Measurements from ENCODE around the gene XCL1. TPM values are rescaled to one million over a fixed set of nuclear protein-coding genes. Genes with fewer than 3 reads are reported as not detected.

XCL1 gene
- total RNA-seq, 1 donor: not detected

DNA sequence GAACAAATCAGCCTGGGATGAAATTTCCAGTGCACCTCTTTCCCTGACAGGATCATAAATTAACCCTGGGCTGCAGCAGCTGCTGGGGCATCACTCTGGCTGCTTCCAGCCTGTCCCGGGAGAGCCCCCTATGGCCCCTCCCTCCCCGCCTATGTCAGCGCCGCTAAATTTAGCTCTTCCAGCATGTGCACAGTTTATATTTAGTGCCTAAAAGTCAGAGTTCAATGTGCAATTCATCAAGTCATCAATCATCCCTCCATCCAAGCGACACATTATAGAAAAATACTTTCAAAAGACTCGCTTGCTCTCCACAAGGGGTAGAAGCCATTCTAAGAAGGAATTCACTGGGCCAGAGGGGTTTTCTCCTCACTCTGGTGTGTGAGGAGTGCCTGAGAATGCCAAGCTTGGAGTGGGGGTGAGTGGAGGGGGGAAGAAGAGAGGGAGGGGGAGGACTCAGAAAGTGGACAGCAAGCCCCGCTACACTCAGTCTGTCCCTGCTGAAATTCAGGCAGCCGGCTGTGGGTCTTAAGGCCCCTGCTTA lies 37.4 kb downstream of the XCL1 start:
- TF ChIP-seq, protein P1, sequence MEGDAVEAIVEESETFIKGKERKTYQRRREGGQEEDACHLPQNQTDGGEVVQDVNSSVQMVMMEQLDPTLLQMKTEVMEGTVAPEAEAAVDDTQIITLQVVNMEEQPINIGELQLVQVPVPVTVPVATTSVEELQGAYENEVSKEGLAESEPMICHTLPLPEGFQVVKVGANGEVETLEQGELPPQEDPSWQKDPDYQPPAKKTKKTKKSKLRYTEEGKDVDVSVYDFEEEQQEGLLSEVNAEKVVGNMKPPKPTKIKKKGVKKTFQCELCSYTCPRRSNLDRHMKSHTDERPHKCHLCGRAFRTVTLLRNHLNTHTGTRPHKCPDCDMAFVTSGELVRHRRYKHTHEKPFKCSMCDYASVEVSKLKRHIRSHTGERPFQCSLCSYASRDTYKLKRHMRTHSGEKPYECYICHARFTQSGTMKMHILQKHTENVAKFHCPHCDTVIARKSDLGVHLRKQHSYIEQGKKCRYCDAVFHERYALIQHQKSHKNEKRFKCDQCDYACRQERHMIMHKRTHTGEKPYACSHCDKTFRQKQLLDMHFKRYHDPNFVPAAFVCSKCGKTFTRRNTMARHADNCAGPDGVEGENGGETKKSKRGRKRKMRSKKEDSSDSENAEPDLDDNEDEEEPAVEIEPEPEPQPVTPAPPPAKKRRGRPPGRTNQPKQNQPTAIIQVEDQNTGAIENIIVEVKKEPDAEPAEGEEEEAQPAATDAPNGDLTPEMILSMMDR (IDR thresholded peaks at IDR 0.05; ENCODE audit: extremely low read depth, low read depth, low read length): no peak
- Histone ChIP-seq H3K27me3 (ENCODE audit: insufficient read depth, low read length) (peaks cover 7% of the 10 kb centered on the region), H3K4me1 (ENCODE audit: insufficient read depth, low read length) (peaks cover 4% of the 10 kb centered on the region), H3K27ac (ENCODE audit: low read depth, low read length) (no peak overlapping the region), H3K4me3 (ENCODE audit: insufficient read depth, low read length) (no peak overlapping the region), H3K79me2 (ENCODE audit: insufficient read depth, low read length) (no peaks in the 10 kb centered on the region), H2AFZ (ENCODE audit: low read length) (no peak overlapping the region), H4K20me1 (ENCODE audit: insufficient read depth, low read length) (no peaks in the 10 kb centered on the region), H3K9me3 (ENCODE audit: low read depth, low read length) (no peaks in the 10 kb centered on the region), H3K4me2 (ENCODE audit: insufficient read depth, low read length) (no peak overlapping the region), H3K36me3 (ENCODE audit: insufficient read depth, low read length) (no peaks in the 10 kb centered on the region)
- peak; percentile 29 for DNase-seq (ENCODE audit: insufficient read length, low spot score, missing footprints)

DNA sequence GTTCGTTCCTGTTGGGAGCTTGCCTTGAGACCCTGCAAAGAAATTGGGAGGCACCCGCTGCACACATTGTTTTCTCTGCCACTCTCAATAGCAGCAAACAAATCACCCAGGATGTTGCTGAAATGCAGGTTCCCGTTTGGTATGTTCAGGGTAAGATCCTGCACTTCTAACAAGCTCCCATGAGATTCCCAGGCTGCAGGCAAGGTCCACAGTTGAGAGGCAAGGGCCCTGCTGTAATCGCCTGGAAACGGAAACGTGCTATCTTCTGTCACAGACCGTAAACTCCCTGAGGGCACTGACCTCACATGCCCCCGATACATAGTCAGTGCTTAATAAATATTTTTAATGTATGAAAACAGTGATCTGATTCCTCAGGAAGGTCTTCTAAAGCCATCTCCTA lies 37.8 kb downstream of the XCL1 start:
- H3K36me3 ChIP-seq (ENCODE audit: insufficient read depth, low read length): no peaks in the 10 kb centered on the region
- no peak overlapping the region for H3K4me2 ChIP-seq (ENCODE audit: insufficient read depth, low read length)
- no peak overlapping the region for H2AFZ ChIP-seq (ENCODE audit: low read length)
- no peaks in the 10 kb centered on the region for H3K9me3 ChIP-seq (ENCODE audit: low read depth, low read length)
- no peak for DNase-seq (ENCODE audit: insufficient read length, low spot score, missing footprints)
- no peak overlapping the region for H3K4me3 ChIP-seq (ENCODE audit: insufficient read depth, low read length)
- TF ChIP-seq, protein P1 (IDR thresholded peaks at IDR 0.05; ENCODE audit: extremely low read depth, low read depth, low read length): no peak
- no peak overlapping the region for H3K27ac ChIP-seq (ENCODE audit: low read depth, low read length)
- no peaks in the 10 kb centered on the region for H4K20me1 ChIP-seq (ENCODE audit: insufficient read depth, low read length)
- no peaks in the 10 kb centered on the region for H3K79me2 ChIP-seq (ENCODE audit: insufficient read depth, low read length)
- peaks cover 7% of the 10 kb centered on the region for H3K27me3 ChIP-seq (ENCODE audit: insufficient read depth, low read length)
- peaks cover under 1% of the 10 kb centered on the region for H3K4me1 ChIP-seq (ENCODE audit: insufficient read depth, low read length)

DNA sequence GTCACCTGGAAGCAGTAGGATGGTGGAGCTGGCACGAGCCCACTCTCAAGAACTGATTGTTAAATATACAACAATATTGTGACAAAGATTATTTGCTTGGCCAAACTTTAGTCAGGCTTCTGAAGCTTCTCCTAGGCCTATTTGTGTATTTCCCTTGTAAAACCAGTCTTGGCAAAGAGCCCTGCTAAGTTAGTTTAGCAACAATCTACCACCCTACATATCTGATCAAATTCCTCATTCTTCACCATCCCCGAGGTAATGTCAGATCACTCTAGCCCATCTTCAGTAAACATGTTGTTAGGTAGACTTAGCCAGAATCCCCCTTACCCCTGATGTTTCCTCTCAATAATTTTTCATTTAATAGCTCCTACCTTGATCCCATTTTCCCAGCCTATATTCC lies 39.6 kb downstream of the XCL1 start:
- no peaks in the 10 kb centered on the region for H3K4me1 ChIP-seq (ENCODE audit: insufficient read depth, low read length)
- H3K27ac ChIP-seq (ENCODE audit: low read depth, low read length): no peak overlapping the region
- no peak overlapping the region for H2AFZ ChIP-seq (ENCODE audit: low read length)
- H3K27me3 ChIP-seq (ENCODE audit: insufficient read depth, low read length): peaks cover 7% of the 10 kb centered on the region
- DNase-seq (ENCODE audit: insufficient read length, low spot score, missing footprints): no peak
- no peaks in the 10 kb centered on the region for H3K36me3 ChIP-seq (ENCODE audit: insufficient read depth, low read length)
- no peak overlapping the region for H3K4me2 ChIP-seq (ENCODE audit: insufficient read depth, low read length)
- no peaks in the 10 kb centered on the region for H3K9me3 ChIP-seq (ENCODE audit: low read depth, low read length)
- no peaks in the 10 kb centered on the region for H3K79me2 ChIP-seq (ENCODE audit: insufficient read depth, low read length)
- H4K20me1 ChIP-seq (ENCODE audit: insufficient read depth, low read length): no peaks in the 10 kb centered on the region
- TF ChIP-seq, protein P1 (IDR thresholded peaks at IDR 0.05; ENCODE audit: extremely low read depth, low read depth, low read length): no peak
- H3K4me3 ChIP-seq (ENCODE audit: insufficient read depth, low read length): no peak overlapping the region

DNA sequence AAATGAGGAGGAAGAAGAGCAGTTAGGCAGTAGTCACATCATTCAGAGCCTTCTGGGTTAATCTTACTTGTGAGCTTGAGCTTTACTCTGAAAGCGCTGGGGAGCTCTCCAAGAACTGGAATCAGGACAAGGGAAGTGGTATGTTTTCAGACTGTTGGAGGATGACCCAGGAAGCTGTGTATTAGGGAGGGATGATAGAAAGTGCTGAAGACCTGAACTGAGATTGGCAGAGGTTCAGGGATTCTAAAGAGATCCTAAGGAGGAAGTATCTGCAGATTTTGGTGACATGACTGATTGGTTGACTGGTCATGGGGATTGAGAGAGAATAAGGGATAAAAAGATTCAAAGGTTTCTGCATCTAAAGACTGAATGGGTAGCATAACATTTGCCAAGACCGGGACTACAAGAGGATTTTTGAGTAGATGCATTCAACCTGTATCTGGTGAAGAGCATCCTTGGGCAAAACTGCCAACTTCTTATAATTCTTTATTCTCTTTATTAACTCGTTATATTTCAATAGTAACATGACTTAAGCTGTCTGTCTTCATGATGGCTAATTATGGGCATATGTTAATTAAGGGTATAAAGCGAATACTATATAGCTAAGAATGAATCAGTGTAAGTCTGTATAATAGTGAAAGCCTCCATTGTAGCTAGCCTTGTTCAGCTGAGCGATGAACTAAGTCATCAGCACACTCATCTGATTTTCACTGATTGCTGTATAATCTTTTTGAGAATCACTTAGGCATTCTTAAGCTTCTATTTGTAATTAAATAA lies 41.8 kb downstream of the XCL1 start:
- TF ChIP-seq, protein P1 (IDR thresholded peaks at IDR 0.05; ENCODE audit: extremely low read depth, low read depth, low read length): no peak
- Histone ChIP-seq H3K9me3 (ENCODE audit: low read depth, low read length) (no peaks in the 10 kb centered on the region), H2AFZ (ENCODE audit: low read length) (no peak overlapping the region), H3K4me3 (ENCODE audit: insufficient read depth, low read length) (no peak overlapping the region), H4K20me1 (ENCODE audit: insufficient read depth, low read length) (no peaks in the 10 kb centered on the region), H3K36me3 (ENCODE audit: insufficient read depth, low read length) (no peaks in the 10 kb centered on the region), H3K27me3 (ENCODE audit: insufficient read depth, low read length) (peaks cover 3% of the 10 kb centered on the region), H3K79me2 (ENCODE audit: insufficient read depth, low read length) (no peaks in the 10 kb centered on the region), H3K27ac (ENCODE audit: low read depth, low read length) (no peak overlapping the region), H3K4me1 (ENCODE audit: insufficient read depth, low read length) (peaks cover 6% of the 10 kb centered on the region), H3K4me2 (ENCODE audit: insufficient read depth, low read length) (no peak overlapping the region)
- peak; percentile 18 for DNase-seq (ENCODE audit: insufficient read length, low spot score, missing footprints)
